NCI-H1092 treated with DMSO at 0.1 percent for 48 hours (cell line): Measurements from ENCODE around the gene XYLT1.
"Not testable (repeated sequence)": the region's sequence is repeated elsewhere in the genome, so short reads cannot be mapped to it uniquely, and the experiment has no call there.

Experiments used
- DNase-seq: peaks from one replicate; lab custom pipeline; 2025; lab: John Stamatoyannopoulos, UW

Gene XYLT1

DNA sequence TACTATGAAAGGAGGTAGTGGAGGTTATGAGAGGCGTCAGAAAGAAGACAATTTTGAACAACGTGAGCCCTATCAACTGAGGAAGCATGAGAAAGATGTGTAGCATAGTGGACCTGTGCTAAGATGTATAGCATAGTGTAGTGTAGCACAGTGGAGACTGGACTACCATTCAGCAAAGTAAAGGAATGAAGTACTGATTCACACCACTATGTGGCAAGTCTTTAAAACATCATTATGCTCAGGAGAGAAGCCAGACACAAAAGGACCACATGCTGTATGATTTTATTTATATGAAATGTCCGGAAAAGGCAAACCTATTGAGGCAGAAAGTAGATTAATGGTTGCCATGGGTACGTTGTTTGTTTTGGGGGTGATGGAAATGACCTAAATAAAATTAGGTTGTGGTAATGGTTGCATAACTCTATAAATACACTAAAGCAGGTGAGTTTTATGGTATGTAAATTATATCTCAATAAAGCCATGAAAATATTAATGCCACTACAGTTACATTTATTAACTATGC is 20.4 kb upstream of the XYLT1 start:
- DNase-seq: no peak

- DNase-seq: no peak
These were observed 17.7 kb upstream of the XYLT1 start for GRCh38 chr16:17488506-17488905.

- no peak for DNase-seq
These were observed 12.6 kb upstream of the XYLT1 start for GRCh38 chr16:17483351-17483750.

GRCh38 chr16:17482341-17482740 is 11.6 kb upstream of the XYLT1 start:
- not testable (repeated sequence) for DNase-seq

DNA sequence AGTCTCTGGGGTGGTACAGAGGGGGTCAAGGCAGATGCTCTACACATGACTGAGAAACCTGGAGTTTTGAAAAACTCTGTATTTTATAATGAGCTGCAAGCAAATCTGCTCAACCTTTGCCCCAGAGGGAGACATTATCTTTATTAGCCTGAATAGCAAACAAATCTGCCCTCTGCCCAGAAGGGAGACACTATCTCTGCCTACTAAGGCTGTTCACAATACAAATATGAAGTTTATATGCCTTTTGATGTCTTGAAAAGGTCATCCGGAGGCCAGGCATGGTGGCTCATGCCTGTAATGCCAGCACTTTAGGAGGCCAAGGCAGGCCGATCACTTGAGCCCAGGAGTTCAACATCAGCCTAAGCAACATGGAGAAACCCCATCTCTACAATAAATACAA is 11.0 kb upstream of the XYLT1 start:
- DNase-seq: no peak

DNA sequence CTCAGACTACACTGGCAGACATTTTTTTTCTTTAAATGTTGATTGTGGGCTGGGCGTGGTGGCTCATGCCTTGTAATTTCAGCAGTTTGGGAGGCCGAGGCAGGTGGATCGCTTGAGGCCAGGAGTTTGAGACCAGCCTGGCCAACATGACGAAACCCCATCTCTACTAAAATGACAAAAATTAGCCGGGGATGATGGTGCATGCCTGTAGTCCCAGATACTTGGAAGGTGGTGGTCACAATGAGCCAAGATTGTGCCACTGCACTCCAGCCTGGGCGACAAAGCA is 6.4 kb upstream of the XYLT1 start:
- not testable (repeated sequence) for DNase-seq

DNA sequence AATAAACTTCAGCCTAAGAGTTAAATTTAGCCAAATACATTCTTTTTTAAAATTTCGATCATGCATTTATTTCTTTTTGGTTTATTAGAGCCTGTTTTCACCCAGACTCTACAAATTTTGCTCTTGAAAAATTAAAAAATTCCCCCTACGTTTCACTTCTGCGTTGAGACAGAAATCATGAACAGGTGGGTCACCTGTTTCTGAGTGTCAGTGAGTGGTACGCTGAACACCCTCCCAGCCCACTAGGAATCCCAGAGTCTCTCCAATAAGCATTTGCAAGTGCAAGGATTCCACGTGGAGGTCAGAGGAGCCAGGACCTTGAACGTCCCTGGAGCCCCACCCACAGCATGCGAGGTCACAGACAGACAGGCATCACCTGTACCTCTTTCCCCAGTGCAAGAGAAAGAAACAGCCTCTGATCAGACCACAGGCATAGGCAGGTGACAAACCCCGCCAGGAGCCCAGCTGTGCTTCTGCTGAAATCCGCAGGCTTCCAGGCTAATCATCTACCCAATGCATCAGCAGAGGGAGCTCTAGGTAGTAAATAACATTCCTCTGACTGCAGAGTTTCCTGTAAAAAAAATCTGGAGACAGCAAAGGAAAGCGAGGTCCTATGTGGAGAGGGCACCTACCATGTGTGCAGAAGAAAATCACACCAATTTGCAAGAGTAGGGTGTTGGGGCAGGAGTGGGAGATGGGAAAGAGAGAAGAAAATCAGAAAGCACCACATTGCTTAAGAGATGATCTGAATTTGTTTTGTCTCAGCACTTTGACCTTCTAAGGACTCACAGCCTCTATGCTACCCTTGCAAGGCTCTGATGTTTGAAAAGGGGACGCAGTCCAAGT is 5.9 kb upstream of the XYLT1 start:
- DNase-seq: peak; percentile 64

GRCh38 chr16:17475104-17475503 is 4.3 kb upstream of the XYLT1 start:
- no peak for DNase-seq

DNA sequence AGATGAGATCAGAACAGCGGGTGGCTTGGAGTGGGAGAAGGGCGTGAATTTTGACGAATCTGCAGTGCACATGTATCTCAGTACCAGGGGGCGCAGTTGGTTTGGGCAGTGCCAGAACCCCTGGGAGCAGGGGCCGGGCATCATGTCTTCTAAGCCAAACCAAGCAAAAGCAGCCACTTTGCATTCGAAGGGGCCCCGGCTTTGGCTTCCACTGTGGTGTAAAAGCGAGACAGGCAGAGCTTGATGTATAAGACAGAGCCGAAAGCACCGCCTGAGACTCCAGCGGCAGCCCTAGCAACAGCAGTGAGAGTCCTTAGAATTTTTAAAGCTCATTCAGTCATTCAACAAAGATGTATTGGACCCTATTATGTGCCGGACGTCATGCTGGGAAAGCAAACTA is 3.8 kb upstream of the XYLT1 start:
- DNase-seq: no peak

DNA sequence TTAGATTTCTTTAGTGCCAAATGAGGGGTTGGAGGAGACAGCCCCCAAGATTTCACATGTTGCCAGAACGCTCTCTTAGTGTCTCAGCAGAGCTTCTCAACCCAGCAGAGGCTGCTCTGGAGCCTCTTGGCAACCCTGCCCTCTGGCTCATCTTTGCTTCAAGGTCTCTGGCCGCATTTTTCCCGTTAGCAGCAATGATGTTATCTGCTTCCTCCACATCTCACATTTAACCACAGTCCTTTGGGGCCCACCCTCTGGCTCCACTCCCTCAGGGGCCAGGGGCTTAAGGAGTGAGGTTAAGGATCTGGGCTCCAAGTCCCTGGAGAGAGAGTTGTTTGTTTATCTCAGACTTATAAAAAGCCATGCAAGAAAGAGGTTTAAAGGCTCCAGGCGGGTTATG is 3.3 kb upstream of the XYLT1 start:
- no peak for DNase-seq

DNA sequence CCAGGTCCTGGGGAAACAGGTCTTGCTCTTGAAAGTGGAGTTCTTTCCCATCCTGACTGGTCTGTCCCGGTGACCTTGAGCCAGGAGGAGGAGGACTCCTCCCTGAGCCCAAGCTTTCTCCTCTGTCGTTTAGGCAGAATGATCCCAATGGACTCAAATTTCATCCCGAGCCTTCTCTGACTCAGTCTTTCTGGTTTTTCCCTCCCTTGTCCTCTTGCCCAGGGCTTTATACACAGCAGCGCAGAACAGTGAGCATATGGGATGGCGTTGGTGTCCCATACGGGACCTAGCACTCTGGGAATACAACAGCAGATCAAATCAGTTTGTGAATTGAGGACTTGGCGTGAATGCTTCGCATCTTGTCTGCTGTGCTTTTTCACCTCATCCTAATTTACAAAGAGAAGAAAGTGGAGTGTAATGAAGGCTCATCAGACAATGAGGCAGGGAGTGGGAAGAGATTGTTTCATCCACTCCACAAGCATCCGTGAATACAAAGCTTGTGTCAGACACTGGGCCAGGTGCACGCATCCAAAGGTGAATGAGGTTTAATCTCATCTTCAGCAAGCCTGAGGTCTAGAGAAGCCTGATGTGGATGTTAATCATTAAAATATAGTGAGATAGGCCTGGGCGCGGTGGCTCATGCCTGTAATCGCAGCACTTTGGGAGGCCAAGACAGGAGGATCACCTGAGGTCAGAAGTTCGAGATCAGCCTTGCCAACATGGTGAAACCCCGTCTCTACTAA is 1.1 kb upstream of the XYLT1 start:
- no peak for DNase-seq

DNA sequence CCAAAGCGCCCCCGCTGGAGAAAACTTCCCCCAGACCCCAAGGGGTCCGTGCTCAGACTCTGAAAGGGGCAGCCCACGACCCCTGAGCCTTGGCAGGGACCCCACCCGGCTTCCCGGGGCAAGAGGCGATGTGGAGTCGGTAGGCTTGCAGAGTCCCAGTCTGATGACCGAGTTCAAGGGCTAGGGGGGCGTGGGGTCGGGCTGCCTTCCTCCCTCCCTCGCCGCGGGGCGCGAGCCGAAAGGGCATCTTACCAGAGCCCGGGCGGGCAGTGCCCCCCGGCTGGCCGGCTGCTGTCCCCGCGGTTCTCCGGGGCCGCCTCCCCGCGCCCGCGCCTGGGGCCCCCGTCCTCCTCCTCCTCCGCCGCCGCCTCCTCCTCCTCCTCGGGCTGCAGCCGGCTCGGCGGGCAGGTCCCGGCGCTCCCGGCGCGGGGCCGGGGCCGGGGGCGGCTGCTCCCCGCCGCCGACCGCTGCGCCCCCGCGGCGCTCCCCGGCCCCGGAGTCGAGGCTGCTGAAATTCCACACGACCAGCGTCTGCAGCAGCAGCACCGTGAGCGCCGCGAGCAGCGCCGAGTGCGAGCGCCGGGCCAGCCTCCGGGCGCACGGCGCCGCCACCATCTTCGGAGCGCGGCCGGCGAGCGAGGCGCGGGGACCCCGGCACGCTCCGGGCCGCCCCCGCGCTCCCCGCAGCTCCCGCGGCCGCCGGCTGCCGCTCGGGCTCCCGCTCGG is 415 bp downstream of the XYLT1 start:
- peak; percentile 7 for DNase-seq

DNA sequence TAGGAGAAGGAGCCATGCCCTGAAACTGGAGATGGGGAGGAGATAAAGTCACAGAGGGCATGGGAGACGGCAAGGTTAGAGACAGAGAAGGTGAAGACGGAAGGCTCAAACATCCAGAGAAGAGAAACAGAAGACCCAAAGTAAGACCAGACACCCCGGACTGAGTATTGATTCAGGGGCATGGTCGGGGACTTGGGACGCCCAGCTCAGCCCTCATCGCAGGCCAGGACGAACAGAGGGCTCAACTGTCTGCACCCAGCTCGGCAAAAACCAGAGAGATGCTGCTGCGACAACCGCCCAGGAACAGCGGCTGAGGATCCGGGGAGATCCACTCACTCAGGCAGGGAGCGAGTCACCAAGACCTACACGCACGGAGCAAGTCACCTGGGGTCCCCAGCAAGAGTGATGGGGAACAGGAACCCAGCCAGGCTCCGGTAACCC is 999 bp downstream of the XYLT1 start:
- no peak for DNase-seq

- DNase-seq: no peak
These were observed 1.6 kb downstream of the XYLT1 start for GRCh38 chr16:17469011-17469740.

DNA sequence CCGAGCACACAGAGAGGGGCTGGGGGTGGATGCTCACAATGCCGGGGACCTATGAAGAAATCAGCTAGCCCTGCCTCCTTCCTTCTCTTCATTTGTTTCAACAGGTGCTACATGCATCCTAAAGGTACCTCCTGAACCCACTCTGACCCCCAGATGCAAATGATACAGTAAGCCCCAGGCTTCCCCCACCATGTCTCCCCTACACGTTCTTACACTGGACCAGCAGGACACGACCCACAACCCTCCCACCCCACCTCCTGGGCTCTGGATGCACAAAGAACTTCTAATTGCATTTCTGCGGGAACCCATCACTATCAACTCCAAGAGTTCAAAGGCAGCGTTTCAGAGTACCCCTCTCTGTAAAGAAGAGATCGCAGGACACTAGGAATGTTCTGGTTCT is 2.1 kb downstream of the XYLT1 start:
- no peak for DNase-seq

- peak; percentile 72 for DNase-seq
These were observed 2.7 kb downstream of the XYLT1 start for GRCh38 chr16:17467923-17468540.

DNA sequence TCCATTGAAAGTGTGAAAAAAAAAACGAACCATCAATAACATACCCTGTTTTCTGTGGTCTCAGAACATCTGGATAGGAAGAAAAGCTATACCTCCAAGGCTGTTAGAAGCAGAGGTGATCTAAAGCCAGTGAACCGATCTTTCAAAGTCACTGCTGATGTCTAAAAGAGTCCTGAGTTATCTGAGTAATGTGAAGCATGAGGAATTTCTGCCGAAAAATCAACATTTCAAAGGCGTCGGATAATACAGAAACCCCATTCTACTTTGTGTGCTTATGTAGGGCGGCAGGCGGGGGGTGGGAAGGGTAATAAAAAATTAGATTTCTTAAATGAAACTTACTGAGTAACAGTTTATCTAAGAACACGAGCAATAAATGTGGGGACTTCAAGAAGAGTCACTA is 3.9 kb downstream of the XYLT1 start:
- no peak for DNase-seq

- DNase-seq: no peak
These were observed 5.3 kb downstream of the XYLT1 start for GRCh38 chr16:17465460-17465859.

GRCh38 chr16:17463335-17463734 is 7.4 kb downstream of the XYLT1 start:
- DNase-seq: no peak

GRCh38 chr16:17461951-17462729 is 8.6 kb downstream of the XYLT1 start:
- no peak for DNase-seq

DNA sequence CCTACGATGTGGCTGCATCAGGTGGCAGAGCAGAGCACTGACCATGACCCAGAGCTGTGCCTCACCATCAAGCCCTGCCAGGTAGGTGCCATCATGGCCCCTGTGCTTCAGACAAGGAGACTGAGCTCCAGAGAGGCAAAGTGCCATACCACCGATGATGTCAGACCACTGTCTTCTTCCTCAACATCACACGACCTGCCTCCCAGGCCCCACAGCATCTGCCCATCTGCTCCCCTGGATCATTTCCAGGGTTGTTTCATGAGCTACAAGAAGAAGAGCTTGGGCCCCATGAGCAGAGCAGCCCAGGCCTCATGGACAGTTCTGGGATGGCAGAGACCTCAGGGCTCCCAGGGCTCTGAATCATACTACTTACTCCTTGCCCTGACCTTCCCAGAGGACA is 9.9 kb downstream of the XYLT1 start:
- no peak for DNase-seq
